Osteoblast (primary cell): ENCODE results near the gene FMOD. TPM values are rescaled to one million over a fixed set of nuclear protein-coding genes. Genes with fewer than 3 reads are reported as not detected.

Experiments used
- DNase-seq: peaks from one replicate; pipeline ENCODE4 v3.0.0; 2011; ENCODE audit warnings: low spot score, mixed read lengths; ENCODE audit not compliant: insufficient read length; ENCODE audit errors: missing footprints
- H2AFZ ChIP-seq: 2 replicates; pipeline ENCODE4 v1.6.0; 2011; ENCODE audit warnings: mild to moderate bottlenecking, low read length
- H3K27ac ChIP-seq: 2 replicates; pipeline ENCODE4 v1.5.1; 2011; ENCODE audit warnings: mild to moderate bottlenecking, low read depth, low read length, moderate library complexity
- H3K27me3 ChIP-seq: 2 replicates; pipeline ENCODE4 v1.6.0; 2012; ENCODE audit warnings: mild to moderate bottlenecking, control low read depth, inconsistent platforms, low read length, moderate library complexity; ENCODE audit not compliant: insufficient read depth
- H3K36me3 ChIP-seq: 2 replicates; pipeline ENCODE4 v1.5.1; 2011; ENCODE audit warnings: mild to moderate bottlenecking, low read length, control low read depth, moderate library complexity; ENCODE audit not compliant: insufficient read depth
- H3K4me1 ChIP-seq: 2 replicates; pipeline ENCODE4 v1.5.1; 2011; ENCODE audit warnings: mild to moderate bottlenecking, low read length, control low read depth, moderate library complexity; ENCODE audit not compliant: insufficient read depth
- H3K4me2 ChIP-seq: 2 replicates; pipeline ENCODE4 v1.6.0; 2011; ENCODE audit warnings: mild to moderate bottlenecking, low read length; ENCODE audit not compliant: insufficient read depth
- H3K4me3 ChIP-seq: fragments of 200-600 bp; sonication (generic); 3 replicates; pipeline ENCODE4 v1.5.1; 2012; ENCODE audit warnings: mild to moderate bottlenecking, low read length, inconsistent platforms; ENCODE audit not compliant: insufficient read depth
- H3K79me2 ChIP-seq: 2 replicates; pipeline ENCODE4 v1.6.0; 2012; ENCODE audit warnings: mild to moderate bottlenecking, low read length, control low read depth, inconsistent platforms; ENCODE audit not compliant: insufficient read depth
- H3K9me3 ChIP-seq: 2 replicates; pipeline ENCODE4 v1.5.1; 2011; ENCODE audit warnings: low read depth, low read length, control low read depth
- H4K20me1 ChIP-seq: 2 replicates; pipeline ENCODE4 v1.6.0; 2012; ENCODE audit warnings: mild to moderate bottlenecking, low read length, control low read depth; ENCODE audit not compliant: insufficient read depth
- total RNA-seq: library from RNA; depleted of rRNA; stranded (reverse); fragments of >200 nt; gene quantifications from 2 replicates; pipeline ENCODE4 v1.2.3, GENCODE V29; 2012
- TF ChIP-seq, protein P1 (sequence below): IDR thresholded peaks from 2 replicates; pipeline ENCODE4 v1.5.1; 2011; ENCODE audit warnings: mild to moderate bottlenecking, low read depth, low read length, moderate library complexity; ENCODE audit errors: extremely low read depth

FMOD gene
- total RNA-seq, 1 donor = 2.9 TPM

DNA sequence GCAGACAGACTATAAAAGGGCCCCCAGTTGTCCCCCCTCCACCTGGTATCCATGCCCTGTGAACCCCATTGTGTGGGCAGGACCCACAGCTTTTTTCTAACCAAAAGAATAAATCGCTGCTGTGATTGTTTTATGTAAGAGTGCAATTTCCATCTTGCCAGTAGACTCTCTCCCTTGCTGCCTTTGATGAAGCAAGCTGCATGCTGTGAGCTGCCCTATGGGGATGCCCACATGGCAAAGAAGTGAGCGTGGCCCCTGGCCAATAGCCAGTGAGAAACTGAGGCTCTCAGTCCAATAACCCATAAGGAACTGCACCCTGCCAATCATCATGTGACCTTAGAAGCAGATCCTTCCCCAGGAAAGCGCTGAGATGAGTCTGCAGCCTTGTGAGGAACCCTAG lies 37.8 kb upstream of the FMOD start:
- no peaks in the 10 kb centered on the region for H3K9me3 ChIP-seq
- H2AFZ ChIP-seq = no peak overlapping the region
- peaks cover 21% of the 10 kb centered on the region for H3K27me3 ChIP-seq
- no peaks in the 10 kb centered on the region for H4K20me1 ChIP-seq
- no peak overlapping the region for H3K4me2 ChIP-seq
- H3K4me3 ChIP-seq = no peak overlapping the region
- TF ChIP-seq, protein P1, sequence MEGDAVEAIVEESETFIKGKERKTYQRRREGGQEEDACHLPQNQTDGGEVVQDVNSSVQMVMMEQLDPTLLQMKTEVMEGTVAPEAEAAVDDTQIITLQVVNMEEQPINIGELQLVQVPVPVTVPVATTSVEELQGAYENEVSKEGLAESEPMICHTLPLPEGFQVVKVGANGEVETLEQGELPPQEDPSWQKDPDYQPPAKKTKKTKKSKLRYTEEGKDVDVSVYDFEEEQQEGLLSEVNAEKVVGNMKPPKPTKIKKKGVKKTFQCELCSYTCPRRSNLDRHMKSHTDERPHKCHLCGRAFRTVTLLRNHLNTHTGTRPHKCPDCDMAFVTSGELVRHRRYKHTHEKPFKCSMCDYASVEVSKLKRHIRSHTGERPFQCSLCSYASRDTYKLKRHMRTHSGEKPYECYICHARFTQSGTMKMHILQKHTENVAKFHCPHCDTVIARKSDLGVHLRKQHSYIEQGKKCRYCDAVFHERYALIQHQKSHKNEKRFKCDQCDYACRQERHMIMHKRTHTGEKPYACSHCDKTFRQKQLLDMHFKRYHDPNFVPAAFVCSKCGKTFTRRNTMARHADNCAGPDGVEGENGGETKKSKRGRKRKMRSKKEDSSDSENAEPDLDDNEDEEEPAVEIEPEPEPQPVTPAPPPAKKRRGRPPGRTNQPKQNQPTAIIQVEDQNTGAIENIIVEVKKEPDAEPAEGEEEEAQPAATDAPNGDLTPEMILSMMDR = no peak
- H3K79me2 ChIP-seq = no peaks in the 10 kb centered on the region
- no peak overlapping the region for H3K27ac ChIP-seq
- H3K4me1 ChIP-seq = no peaks in the 10 kb centered on the region
- no peaks in the 10 kb centered on the region for H3K36me3 ChIP-seq
- DNase-seq = no peak

- no peaks in the 10 kb centered on the region for H3K9me3 ChIP-seq
- no peak overlapping the region for H3K4me3 ChIP-seq
- no peak overlapping the region for H3K27ac ChIP-seq
- H3K36me3 ChIP-seq = no peaks in the 10 kb centered on the region
- H3K27me3 ChIP-seq = peaks cover 30% of the 10 kb centered on the region
- DNase-seq = no peak
- no peaks in the 10 kb centered on the region for H4K20me1 ChIP-seq
- H3K4me1 ChIP-seq = no peaks in the 10 kb centered on the region
- no peak overlapping the region for H2AFZ ChIP-seq
- no peak overlapping the region for H3K4me2 ChIP-seq
- TF ChIP-seq, protein P1 = no peak
- H3K79me2 ChIP-seq = no peaks in the 10 kb centered on the region
Measured at GRCh38 chr1:203382026-203382425, 31.1 kb upstream of the FMOD start.

GRCh38 chr1:203381151-203381751 lies 30.3 kb upstream of the FMOD start:
- Histone ChIP-seq H3K79me2 (no peaks in the 10 kb centered on the region), H3K9me3 (no peaks in the 10 kb centered on the region), H3K4me3 (no peak overlapping the region), H3K27ac (no peak overlapping the region), H3K27me3 (peaks cover 30% of the 10 kb centered on the region), H2AFZ (no peak overlapping the region), H3K4me2 (no peak overlapping the region), H4K20me1 (no peaks in the 10 kb centered on the region), H3K36me3 (no peaks in the 10 kb centered on the region), H3K4me1 (no peaks in the 10 kb centered on the region)
- DNase-seq = no peak
- TF ChIP-seq, protein P1 = no peak

GRCh38 chr1:203380420-203381150 lies 29.7 kb upstream of the FMOD start:
- Histone ChIP-seq H3K36me3 (no peaks in the 10 kb centered on the region), H2AFZ (no peak overlapping the region), H4K20me1 (no peaks in the 10 kb centered on the region), H3K4me3 (no peak overlapping the region), H3K27me3 (peaks cover 30% of the 10 kb centered on the region), H3K9me3 (no peaks in the 10 kb centered on the region), H3K4me2 (no peak overlapping the region), H3K4me1 (no peaks in the 10 kb centered on the region), H3K27ac (no peak overlapping the region), H3K79me2 (no peaks in the 10 kb centered on the region)
- TF ChIP-seq, protein P1 = no peak
- DNase-seq = no peak
